T-helper 2 cell treated with Interferon-gamma antibody and Interleukin-4, amounts not matched to agents 100 ng/mL and 5 ng/mL, for 36 hours (primary cell): ENCODE measurements around the gene CEACAM1. TPM values are rescaled to one million over a fixed set of nuclear protein-coding genes. Genes with fewer than 3 reads are reported as not detected.
"Not testable (repeated sequence)": the region's sequence is repeated elsewhere in the genome, so short reads cannot be mapped to it uniquely, and the experiment has no call there.

Source experiments
- intact Hi-C: fragments of 100-400 bp; cut with micrococcal nuclease; formaldehyde crosslinking; loops from one replicate; pipeline ENCODE4 v1.15.1; 2023
- total RNA-seq: library from RNA; stranded (reverse); gene quantifications from 2 replicates; pipeline ENCODE4 v1.2.3, GENCODE V29; 2022

Gene CEACAM1
- total RNA-seq, 1 donor from 2014 or later, result 27.6 TPM

DNA sequence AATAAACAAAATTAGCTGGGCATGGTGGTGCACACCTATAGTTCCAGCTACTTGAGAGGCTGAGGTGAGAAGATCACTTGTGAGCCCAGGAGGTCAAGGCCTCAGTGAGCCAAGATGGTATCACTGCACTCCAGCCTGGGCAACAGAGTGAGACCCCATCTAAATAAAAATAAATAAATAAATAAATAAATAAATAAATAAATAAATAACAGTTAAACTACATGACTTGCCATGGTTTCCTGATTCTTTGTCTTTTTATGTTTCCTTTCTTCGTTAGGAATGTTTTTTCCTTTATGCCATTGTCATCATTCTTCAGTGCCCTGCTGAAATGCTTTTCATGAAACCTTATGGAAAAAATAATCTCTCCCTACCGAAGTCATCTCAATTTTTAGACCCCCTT is 50.3 kb downstream of the CEACAM1 start:
- intact Hi-C loops, result no loop called here

DNA sequence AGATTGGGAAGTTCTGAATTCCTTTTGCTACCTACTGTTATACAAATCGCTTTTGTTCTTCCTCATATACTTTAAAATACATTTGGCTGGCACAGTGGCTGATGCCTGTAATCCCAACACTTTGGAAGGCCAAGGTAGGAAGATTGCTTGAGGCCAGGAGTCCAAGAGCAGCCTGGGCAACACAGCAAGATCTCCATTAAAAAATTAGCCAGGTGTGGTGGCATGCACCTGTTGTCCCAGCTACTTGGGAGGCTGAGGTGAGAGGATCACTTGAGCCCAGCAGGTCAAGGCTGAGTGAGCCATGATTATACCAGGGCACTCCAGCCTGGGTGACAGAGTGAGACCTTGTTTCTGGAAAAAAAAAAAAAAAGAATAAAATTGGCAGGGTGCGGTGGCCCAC is 51.2 kb downstream of the CEACAM1 start:
- intact Hi-C loops, result no loop called here

GRCh38 chr19:42475366-42475765 is 52.9 kb downstream of the CEACAM1 start:
- intact Hi-C loops, result no loop called here

- intact Hi-C loops, result no loop called here
These were observed 53.5 kb downstream of the CEACAM1 start for GRCh38 chr19:42474743-42475142.

- intact Hi-C loops, result no loop called here
These were observed 54.6 kb downstream of the CEACAM1 start for GRCh38 chr19:42473686-42474085.

- intact Hi-C loops, result no loop called here
These were observed 55.7 kb downstream of the CEACAM1 start for GRCh38 chr19:42472402-42473147.

DNA sequence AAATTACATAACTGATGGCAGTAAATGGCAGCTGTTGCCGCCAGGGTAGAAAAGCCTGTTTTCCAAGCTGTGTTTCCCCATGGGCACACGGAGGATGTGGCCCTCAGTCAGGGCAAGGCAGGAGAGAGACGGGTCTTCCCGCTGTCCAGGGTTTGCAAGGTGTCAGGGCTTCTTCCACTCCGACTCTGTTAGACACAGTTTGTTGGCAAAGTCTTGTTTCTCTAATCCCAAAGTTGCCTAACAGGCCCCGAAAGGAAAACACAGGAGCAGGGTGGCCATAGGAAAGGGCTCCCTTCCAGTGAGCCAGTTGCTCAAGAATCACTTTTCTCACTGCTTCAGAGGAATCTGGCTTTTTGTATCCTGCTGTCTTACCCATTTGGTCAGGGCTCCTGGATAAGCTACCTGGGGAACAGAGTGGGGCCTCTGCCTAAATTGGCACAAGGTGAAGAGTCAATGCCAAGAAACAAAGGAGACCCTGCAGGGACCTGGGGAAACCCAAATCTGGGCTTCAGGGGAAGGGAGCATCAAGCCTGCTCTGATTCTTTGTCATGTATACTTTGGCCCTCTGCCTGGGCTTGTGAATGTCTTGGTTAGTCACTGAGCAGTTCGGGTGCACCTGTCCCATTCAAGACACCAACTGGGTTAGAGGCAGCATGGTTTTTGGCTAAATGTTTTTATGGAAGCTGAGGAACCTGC is 56.6 kb downstream of the CEACAM1 start:
- intact Hi-C loops, result no loop called here

DNA sequence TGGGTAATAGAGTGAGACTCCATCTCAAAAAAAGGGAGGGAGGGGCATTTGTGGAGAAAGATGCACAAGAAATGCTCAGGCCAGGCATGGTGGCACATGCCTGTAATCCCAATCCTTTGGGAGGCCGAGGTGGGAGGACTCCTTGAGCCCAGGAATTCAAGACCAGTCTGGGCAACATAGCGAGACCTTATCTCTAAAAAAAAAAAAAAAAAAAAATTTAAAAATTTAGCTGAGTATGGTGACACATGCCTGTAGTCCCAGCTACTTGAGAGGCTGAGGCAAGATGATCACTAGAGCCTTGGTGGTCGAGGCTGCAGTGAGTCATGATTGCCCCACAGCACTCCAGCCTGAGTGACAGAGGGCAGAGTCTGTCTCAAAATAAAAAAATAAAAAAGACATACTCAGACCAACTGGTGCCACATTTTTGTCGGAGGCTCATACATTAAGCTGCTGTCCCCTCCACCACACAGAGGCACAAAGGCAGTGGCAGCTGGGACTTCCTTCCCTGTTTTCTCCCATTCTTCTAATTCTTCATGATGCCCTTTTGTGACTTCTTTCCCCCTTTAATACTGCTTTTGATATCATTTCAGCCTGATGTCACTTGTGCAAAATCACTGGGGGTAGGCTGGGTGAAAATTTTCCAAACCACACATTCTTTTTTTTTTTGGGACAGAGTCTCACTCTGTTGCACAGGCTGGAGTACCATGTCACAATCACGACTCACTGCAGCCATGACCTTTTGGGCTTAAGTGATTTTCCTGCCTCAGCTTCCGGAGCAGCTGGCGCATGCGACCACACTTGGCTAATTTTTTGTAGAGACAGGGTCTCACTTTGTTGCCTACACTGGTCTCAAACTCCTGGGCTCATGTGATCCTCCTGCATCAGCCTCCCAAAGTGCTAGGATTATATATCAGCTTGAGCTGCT is 58.7 kb downstream of the CEACAM1 start:
- intact Hi-C loops, result no loop called here

GRCh38 chr19:42468273-42468796 is 59.9 kb downstream of the CEACAM1 start:
- intact Hi-C loops, result no loop called here

GRCh38 chr19:42467183-42467760 is 61.0 kb downstream of the CEACAM1 start:
- intact Hi-C loops, result no loop called here

DNA sequence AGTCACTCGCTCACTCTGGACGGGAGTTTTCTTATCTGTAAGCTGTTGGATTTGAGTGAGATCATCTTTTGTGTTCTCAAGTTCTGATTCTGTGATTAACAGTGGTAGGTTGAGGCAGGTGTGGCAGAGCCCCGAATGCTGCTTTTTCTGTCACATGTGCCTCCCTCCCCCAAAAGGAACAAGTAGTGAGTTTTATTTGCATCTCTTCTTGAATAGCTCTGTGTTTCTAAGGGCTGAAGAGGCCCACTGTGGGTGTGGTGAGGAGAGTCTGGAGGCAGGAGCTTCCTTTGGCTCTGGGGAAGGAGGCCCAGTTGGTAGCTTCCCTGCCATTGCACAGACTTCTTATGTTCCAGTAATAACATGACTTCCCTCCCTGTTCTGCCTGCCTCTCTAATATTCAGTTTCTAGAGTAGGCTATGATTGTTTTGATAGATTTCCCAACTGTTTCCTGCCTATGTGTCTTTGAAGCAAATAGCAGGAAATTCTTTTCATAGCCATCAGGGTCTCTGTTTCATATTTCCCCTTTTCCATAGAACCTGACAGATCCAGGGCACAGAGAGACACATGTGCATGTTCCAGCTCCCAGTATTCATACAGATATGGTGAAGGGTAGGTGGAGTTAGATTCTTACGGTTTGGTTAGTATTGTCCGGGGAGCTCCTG is 61.6 kb downstream of the CEACAM1 start:
- intact Hi-C loops, result no loop called here

GRCh38 chr19:42465827-42466280 is 62.4 kb downstream of the CEACAM1 start:
- intact Hi-C loops, result no loop called here

DNA sequence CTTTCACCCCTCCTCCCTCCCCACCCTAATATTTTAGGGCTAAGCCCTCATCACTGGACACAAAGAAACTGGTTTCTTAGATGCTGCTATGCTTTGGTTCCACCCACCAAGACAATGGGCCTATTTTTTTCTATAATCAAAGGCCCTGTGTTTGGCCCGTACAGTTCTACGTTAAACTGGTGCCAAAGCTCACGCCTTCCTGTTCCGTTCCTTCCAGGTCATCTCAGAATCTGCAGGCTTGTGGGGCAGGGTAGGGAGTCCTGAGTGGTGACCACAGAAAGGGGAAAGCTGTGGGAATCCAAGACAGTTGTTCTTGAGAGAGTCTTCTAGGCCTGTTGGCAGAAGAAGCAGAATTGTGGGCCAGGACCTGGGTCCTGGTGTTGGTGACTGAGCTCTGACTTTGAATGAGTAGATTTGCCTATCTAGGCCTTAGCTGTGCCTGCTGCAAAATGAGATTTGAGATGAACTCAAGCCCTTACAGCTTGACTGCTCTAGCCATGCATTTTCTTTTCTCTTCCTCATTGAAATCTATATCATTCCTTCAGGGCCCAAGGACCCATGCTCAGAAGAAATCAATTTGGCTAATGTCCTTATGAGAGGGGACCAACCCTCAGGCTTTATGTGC is 66.5 kb downstream of the CEACAM1 start:
- intact Hi-C loops, result no loop called here

- intact Hi-C loops, result not testable (repeated sequence)
These were observed 67.0 kb downstream of the CEACAM1 start for GRCh38 chr19:42461231-42461630.

- intact Hi-C loops, result no loop called here
These were observed 68.4 kb downstream of the CEACAM1 start for GRCh38 chr19:42459926-42460325.

Other genes starting within 250 kb of the CEACAM1 start
- gene PRR19, start 226.3 kb downstream of the CEACAM1 start, total RNA-seq, result 0.64 TPM in 2 replicates
- 40.5 and 45.8 TPM in 2 replicates for gene PAFAH1B3, start 225.9 kb downstream of the CEACAM1 start, total RNA-seq
- 0.77 TPM in 1 of 2 replicates, not detected in the other for gene TMEM145, start 215.2 kb downstream of the CEACAM1 start, total RNA-seq
- gene MEGF8, start 202.8 kb downstream of the CEACAM1 start, total RNA-seq, result 4.2 and 5.0 TPM in 2 replicates
- gene CNFN, start 138.2 kb downstream of the CEACAM1 start, total RNA-seq, result 0.34 TPM in 1 of 2 replicates, not detected in the other
- 29.1 and 30.5 TPM in 2 replicates for gene LIPE, start 101.1 kb downstream of the CEACAM1 start, total RNA-seq
- not detected in 2 replicates for gene CXCL17, start 85.5 kb downstream of the CEACAM1 start, total RNA-seq
- gene CEACAM8, start 66.4 kb upstream of the CEACAM1 start, total RNA-seq, result not detected in 2 replicates
- not detected in 2 replicates for gene PSG3, start 212.0 kb upstream of the CEACAM1 start, total RNA-seq
- gene PSG8, start 237.2 kb upstream of the CEACAM1 start, total RNA-seq, result not detected in 2 replicates